Stomach (tissue), 9 donors: ENCODE results near the gene MPIG6B. TPM values are rescaled to one million over a fixed set of nuclear protein-coding genes. Genes with fewer than 3 reads are reported as not detected.
A peak's percentile ranks its signal among the peaks of the same experiment; 100 is the strongest.

Experiments used
- DNase-seq, 2 donors: peaks; one replicate each; pipeline versions ENCODE4 v3.0.0 to v3.0.0-alpha.2; 2013 to 2019
- H3K27ac ChIP-seq, 5 donors: fragments of 200-600 bp in 4 of 5; sonication (generic) in 4 of 5; one replicate each; pipeline ENCODE4 v1.5.1; 2013 to 2019; ENCODE audit warnings: mild to moderate bottlenecking in 1 of 5, moderate library complexity in 1 of 5
- H3K27me3 ChIP-seq, 3 donors: fragments of 200-600 bp; sonication (generic); one replicate each; pipeline ENCODE4 v1.5.1; 2017 to 2019; ENCODE audit warnings: mixed run types in 1 of 3
- H3K36me3 ChIP-seq, 4 donors: fragments of 200-600 bp; sonication (generic); 1 replicate in 3 of 4; 2 replicates in 1 of 4; pipeline ENCODE4 v1.5.1; 2016 to 2019
- H3K4me1 ChIP-seq, 4 donors: fragments of 200-600 bp; sonication (generic); one replicate each; pipeline ENCODE4 v1.5.1; 2016 to 2019
- H3K4me3 ChIP-seq, 4 donors: fragments of 200-600 bp; sonication (generic) in 3 of 4; one replicate each; pipeline ENCODE4 v1.5.1; 2016 to 2019; ENCODE audit warnings: mild to moderate bottlenecking in 1 of 4
- H3K9me3 ChIP-seq, 4 donors: fragments of 200-600 bp; sonication (generic); one replicate each; pipeline ENCODE4 v1.5.1; 2016 to 2019
- EP300 ChIP-seq: sonication (generic); formaldehyde crosslinking; IDR thresholded peaks from one replicate; pipeline ENCODE4 v1.6.1; 2017; ENCODE audit warnings: antibody characterized with exemption
- POLR2A ChIP-seq, 4 donors: fragments of 450-650 bp; IDR thresholded peaks; one replicate each; pipeline ENCODE4 v1.6.1; 2016; ENCODE audit warnings: antibody characterized with exemption in 4 of 4, control low read depth in 2 of 4, mild to moderate bottlenecking in 1 of 4, moderate library complexity in 1 of 4
- POLR2AphosphoS5 ChIP-seq, 3 donors: sonication (generic); formaldehyde crosslinking; IDR thresholded peaks; one replicate each; pipeline ENCODE4 v1.6.1; 2016; ENCODE audit warnings: antibody characterized with exemption in 3 of 3
- WGBS, 5 donors: extraction: QIAGEN DNeasy Blood & Tissue Kit in 3 of 5; methylation state at CpG; one replicate each; pipeline versions ENCODE4 v1.1.5 to v1.1.7; 2013 to 2018; 5-methylcytosine and 5-hydroxymethylcytosine counted together
- intact Hi-C: fragments of 100-400 bp; cut with DNase I; formaldehyde crosslinking; loops from one replicate; pipeline ENCODE4 v1.15.1; 2023; ENCODE audit warnings: low total_unique reads
- polyA plus RNA-seq, 3 donors: library from polyadenylated mRNA; stranded (reverse); fragments of 200-250 nt; gene quantifications; one replicate each; pipeline ENCODE4 v1.2.3, GENCODE V29; 2013
- total RNA-seq, 5 donors: library from RNA; depleted of rRNA; stranded (reverse); fragments of >200 nt; gene quantifications; one replicate each; pipeline versions ENCODE4 v1.1.0 to v1.2.3, GENCODE V29; 2014 to 2016
- TF ChIP-seq, protein P1 (sequence below), 7 experiments: fragments of 450-650 bp in 4 of 7; fragments of 200-600 bp in 3 of 7; sonication (generic) in 3 of 7; IDR thresholded peaks; one replicate each; pipeline ENCODE4 v1.5.1; 2016 to 2019; ENCODE audit warnings: antibody characterized with exemption in 7 of 7, control low read depth in 2 of 7, mild to moderate bottlenecking in 1 of 7
- donor health status: healthy with polysubstance abuse.
- donor health status: Bipolar disorder and iron deficiency.
- donor health status: healthy.

MPIG6B gene
- total and polyA plus RNA-seq, 8 donors, result 0.10 TPM; not detected in 7

DNA sequence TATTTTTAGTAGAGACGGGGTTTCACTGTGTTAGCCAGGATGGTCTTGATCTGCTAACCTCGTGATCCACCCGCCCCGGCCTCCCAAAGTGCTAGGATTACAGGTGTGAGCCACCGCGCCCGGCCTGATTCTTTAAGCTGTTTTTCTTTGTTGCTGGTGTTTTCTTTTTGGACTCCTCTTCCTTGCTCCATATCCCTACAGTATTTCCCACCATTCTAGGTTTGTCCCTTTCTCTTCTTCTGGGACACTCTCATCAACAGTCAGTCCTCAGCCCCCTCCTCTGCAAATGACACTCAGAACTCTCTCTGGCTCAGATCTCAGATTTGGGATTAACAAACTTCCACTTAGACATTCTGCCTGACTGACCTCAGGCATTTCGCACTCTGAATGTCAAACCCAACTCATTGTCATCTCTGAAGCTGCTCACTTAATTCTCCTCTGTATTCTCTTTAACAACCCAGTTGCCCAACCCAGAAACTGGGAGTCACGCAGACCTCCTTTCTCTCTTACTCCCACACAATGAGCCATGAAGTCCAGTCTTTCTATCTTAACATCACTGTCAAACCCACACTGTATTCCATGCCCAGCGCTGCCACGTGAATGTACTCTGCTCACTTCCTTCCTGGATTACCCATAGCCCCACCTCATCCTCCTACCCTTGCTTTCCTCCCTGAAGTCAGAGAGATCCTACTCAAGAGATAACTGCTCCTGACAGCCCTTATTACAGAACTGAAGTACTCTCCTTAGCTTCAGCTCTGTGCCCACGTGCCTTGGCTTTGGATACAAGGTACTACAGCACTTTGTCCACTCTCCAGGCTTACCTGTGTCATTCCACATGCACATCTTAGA, 2.6 kb downstream of the MPIG6B start:
- intact Hi-C loops, result no loop called here
- Histone ChIP-seq H3K27me3 (no peaks in the 10 kb centered on the region), H3K4me1 (peaks cover 20 to 43% (median 29%) of the 10 kb centered on the region in 4 donors), H3K9me3 (no peaks in the 10 kb centered on the region), H3K27ac (no peak overlapping the region), H3K36me3 (peaks cover 14 to 37% (median 31%) of the 10 kb centered on the region in 4 donors), H3K4me3 (no peak overlapping the region)
- no peak for TF ChIP-seq POLR2AphosphoS5 (IDR thresholded peaks at IDR 0.05)
- TF ChIP-seq EP300, result no peak
- TF ChIP-seq, protein P1, sequence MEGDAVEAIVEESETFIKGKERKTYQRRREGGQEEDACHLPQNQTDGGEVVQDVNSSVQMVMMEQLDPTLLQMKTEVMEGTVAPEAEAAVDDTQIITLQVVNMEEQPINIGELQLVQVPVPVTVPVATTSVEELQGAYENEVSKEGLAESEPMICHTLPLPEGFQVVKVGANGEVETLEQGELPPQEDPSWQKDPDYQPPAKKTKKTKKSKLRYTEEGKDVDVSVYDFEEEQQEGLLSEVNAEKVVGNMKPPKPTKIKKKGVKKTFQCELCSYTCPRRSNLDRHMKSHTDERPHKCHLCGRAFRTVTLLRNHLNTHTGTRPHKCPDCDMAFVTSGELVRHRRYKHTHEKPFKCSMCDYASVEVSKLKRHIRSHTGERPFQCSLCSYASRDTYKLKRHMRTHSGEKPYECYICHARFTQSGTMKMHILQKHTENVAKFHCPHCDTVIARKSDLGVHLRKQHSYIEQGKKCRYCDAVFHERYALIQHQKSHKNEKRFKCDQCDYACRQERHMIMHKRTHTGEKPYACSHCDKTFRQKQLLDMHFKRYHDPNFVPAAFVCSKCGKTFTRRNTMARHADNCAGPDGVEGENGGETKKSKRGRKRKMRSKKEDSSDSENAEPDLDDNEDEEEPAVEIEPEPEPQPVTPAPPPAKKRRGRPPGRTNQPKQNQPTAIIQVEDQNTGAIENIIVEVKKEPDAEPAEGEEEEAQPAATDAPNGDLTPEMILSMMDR (IDR thresholded peaks at IDR 0.05), result no peak
- no peak for TF ChIP-seq POLR2A (IDR thresholded peaks at IDR 0.05)
- no peak for DNase-seq
- WGBS, 5 donors, result 80 to 89% (median 87%) methylated on average over 12 of the region's 12 CpGs

DNA sequence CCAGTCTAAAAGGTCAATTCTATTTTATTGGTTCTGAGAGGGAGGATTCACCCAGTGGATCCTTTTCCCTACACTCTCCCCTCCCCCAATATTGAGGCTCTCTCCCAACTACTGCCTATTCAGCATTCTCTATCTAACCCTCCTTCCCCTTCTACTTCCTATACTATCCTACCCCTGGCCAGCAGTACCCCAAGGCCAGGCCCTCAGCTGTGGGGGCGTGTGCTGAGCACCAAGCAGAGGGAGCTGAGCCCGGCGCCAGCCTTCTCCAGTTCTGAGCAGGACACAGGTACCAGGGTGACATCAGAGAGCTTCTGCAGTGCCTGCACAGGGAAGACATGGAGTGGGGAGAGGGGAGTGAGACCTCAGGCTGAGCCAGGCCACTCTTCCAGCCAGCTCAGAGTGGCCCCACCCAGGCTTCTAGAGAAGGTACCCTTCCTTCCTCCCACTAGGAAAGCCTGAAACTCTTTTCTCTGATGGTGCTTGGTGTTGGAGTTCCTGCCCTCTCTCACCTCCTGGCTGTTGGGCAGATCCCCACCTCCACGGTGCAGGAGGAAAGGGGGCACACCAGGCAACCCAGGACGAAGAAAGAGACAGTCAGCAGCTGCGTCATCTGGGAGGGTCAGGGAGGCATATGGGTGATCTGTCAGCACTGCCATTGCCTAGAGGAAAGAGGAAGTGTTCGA, 4.0 kb downstream of the MPIG6B start:
- Histone ChIP-seq H3K4me3 (no peak overlapping the region), H3K4me1 (peaks cover 20 to 57% (median 37%) of the 10 kb centered on the region in 4 donors), H3K36me3 (peaks cover 28 to 51% (median 46%) of the 10 kb centered on the region in 4 donors), H3K27ac (peak overlapping the region; percentile 2 to 96 (median 95)), H3K9me3 (no peaks in the 10 kb centered on the region), H3K27me3 (no peaks in the 10 kb centered on the region)
- DNase-seq, result peak in 1 of 2 donors; percentile 58
- intact Hi-C loops, result no loop called here
- WGBS, 5 donors, result 70 to 90% (median 79%) methylated on average over 7 of the region's 7 CpGs
- TF ChIP-seq POLR2AphosphoS5 (IDR thresholded peaks at IDR 0.05), result no peak
- TF ChIP-seq POLR2A (IDR thresholded peaks at IDR 0.05), result no peak
- TF ChIP-seq EP300, result no peak
- TF ChIP-seq, protein P1 (IDR thresholded peaks at IDR 0.05), result no peak

DNA sequence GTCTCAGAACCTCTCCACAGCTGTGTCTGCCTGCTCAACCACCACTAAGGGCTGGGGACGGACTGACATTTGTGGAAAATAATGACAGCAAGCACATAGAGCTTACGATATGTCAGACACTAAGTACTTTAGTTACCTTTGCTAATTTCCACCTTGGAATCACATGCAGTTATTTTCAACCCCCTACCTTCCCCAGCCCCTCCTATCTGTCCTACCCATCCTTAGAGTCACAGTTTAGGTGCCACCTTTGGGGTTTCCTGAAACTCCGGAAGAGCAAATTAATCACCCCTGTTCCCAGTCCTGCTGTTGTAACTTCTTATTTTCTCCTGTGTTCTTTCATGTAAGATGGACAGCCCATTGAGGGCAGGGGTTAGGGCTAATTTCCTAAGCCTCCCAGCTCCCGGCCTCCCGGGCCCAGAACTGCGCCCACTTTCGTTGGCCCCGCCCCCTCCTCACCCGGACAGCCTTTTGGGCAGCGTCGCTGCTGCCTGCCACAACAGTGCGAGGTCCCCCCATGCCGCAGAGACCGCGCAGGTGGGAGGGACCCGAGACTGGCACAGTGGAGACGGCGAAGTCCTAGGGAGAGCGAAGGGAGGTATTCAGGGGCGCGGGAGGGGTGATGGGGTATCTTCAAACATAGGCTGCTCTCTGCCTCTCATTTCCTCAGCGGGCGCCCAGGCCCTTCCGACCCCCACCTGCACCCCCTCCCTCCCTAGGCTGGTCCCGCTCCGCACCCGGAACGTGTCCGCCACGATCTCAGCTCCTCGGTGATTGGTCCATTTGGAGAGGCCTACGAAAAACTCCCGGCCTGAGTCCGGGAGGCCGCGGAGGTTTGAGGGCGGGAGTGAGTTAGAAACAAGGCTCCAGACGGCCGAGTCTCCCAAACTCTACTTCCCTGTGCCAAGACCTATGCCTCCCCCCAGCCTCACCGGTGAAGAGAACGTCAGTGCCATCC, 4.8 kb downstream of the MPIG6B start:
- Histone ChIP-seq H3K4me3 (peak overlapping the region; percentile 61 to 91 (median 82)), H3K9me3 (no peaks in the 10 kb centered on the region), H3K27ac (peak overlapping the region in 4 of 5 donors; percentile 95 to 96 (median 96)), H3K4me1 (peaks cover 20 to 66% (median 39%) of the 10 kb centered on the region in 4 donors), H3K27me3 (no peaks in the 10 kb centered on the region), H3K36me3 (peaks cover 36 to 59% (median 54%) of the 10 kb centered on the region in 4 donors)
- 78 to 85% (median 83%) methylated on average over 36 to 41 of the region's 41 CpGs for whole genome bisulfite sequencing, 5 donors
- intact Hi-C loops, result no loop called here
- TF ChIP-seq EP300 (no peak), POLR2A (IDR thresholded peaks at IDR 0.05) (no peak), POLR2AphosphoS5 (IDR thresholded peaks at IDR 0.05) (no peak)
- TF ChIP-seq, protein P1 (IDR thresholded peaks at IDR 0.05), result no peak
- no peak for DNase-seq
